Measurements from ENCODE around the gene ACAP3.
A peak's percentile ranks its signal among the peaks of the same experiment; 100 is the strongest.

The ACAP3 gene

DNA sequence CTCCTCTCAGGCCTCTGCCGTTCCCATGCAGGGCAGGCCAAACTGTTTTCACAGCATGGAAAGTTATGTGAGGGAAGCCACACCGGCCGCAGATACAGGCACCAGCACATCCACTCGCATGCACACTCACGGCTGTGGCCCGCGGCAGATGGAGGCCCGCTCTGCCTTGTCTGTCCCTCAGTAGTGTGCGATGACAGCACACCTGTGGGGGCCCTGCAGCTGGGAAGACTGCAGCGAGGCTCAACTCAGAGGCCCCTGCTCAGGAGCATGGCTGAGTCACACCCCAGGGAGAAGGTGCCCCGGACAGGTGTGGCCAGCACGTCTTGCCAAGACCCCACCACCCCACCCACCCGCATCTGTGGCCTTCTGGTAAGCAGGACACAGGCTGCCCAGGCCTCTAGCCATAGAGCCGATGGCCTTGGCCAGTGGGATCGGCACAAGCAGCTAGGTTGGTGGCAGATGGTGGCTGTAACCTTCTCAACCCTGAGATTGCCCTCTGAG, 32.7 kb downstream of the ACAP3 start:
- Histone ChIP-seq H3K4me3 (ENCODE audit: low read depth, low read length) (no peak overlapping the region), H3K27me3 (no peaks in the 10 kb centered on the region), H3K9me3 (no peaks in the 10 kb centered on the region), H3K4me1 (no peaks in the 10 kb centered on the region), H3K36me3 (peaks cover 9% of the 10 kb centered on the region)
- TF ChIP-seq, protein P1, sequence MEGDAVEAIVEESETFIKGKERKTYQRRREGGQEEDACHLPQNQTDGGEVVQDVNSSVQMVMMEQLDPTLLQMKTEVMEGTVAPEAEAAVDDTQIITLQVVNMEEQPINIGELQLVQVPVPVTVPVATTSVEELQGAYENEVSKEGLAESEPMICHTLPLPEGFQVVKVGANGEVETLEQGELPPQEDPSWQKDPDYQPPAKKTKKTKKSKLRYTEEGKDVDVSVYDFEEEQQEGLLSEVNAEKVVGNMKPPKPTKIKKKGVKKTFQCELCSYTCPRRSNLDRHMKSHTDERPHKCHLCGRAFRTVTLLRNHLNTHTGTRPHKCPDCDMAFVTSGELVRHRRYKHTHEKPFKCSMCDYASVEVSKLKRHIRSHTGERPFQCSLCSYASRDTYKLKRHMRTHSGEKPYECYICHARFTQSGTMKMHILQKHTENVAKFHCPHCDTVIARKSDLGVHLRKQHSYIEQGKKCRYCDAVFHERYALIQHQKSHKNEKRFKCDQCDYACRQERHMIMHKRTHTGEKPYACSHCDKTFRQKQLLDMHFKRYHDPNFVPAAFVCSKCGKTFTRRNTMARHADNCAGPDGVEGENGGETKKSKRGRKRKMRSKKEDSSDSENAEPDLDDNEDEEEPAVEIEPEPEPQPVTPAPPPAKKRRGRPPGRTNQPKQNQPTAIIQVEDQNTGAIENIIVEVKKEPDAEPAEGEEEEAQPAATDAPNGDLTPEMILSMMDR (IDR thresholded peaks at IDR 0.05; ENCODE audit: low read depth, low read length), result no peak
- DNase-seq, result no peak

GRCh38 chr1:1274299-1274930, 33.3 kb downstream of the ACAP3 start:
- Histone ChIP-seq H3K27me3 (no peaks in the 10 kb centered on the region), H3K4me1 (no peaks in the 10 kb centered on the region), H3K36me3 (peaks cover 12% of the 10 kb centered on the region), H3K9me3 (no peaks in the 10 kb centered on the region), H3K4me3 (ENCODE audit: low read depth, low read length) (peak overlapping the region; percentile 62)
- DNase-seq, result no peak
- TF ChIP-seq, protein P1 (IDR thresholded peaks at IDR 0.05; ENCODE audit: low read depth, low read length), result no peak

- peak; percentile 96 for DNase-seq
- Histone ChIP-seq H3K36me3 (peaks cover 12% of the 10 kb centered on the region), H3K27me3 (no peaks in the 10 kb centered on the region), H3K4me3 (ENCODE audit: low read depth, low read length) (peak within 1 kb of the TSS; percentile 94), H3K9me3 (no peaks in the 10 kb centered on the region), H3K4me1 (no peaks in the 10 kb centered on the region)
- TF ChIP-seq, protein P1 (IDR thresholded peaks at IDR 0.05; ENCODE audit: low read depth, low read length), result no peak
Observed at GRCh38 chr1:1273512-1274298, 34.0 kb downstream of the ACAP3 start, which contains the start of gene UBE2J2. TSS of gene UBE2J2 (minus strand) at chr1:1273854. CDS start at chr1:1267992, 5,862 bp downstream.

DNA sequence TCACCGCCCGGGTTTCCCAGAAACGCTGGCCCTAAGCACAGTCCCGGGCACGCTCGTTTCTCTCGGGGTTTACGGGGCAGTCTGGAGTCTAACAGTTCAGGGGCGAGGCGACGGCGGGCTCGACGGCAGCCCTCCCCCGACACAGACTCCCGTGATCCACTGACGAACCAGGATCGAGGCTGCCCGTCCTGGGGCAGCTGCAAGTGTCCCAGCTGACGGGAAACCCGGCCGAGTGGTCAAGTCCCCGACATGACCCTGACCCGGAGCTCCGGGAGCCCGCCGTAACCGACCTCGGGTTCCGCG, 34.6 kb downstream of the ACAP3 start:
- no peak for DNase-seq
- H3K4me3 ChIP-seq (ENCODE audit: low read depth, low read length), result peak overlapping the region; percentile 94
- no peaks in the 10 kb centered on the region for H3K4me1 ChIP-seq

GRCh38 chr1:1272341-1273208, 35.2 kb downstream of the ACAP3 start:
- Histone ChIP-seq H3K9me3 (no peaks in the 10 kb centered on the region), H3K36me3 (peaks cover 23% of the 10 kb centered on the region), H3K4me1 (no peaks in the 10 kb centered on the region), H3K27me3 (no peaks in the 10 kb centered on the region), H3K4me3 (ENCODE audit: low read depth, low read length) (peak overlapping the region; percentile 94)
- no peak for DNase-seq
- TF ChIP-seq, protein P1 (IDR thresholded peaks at IDR 0.05; ENCODE audit: low read depth, low read length), result no peak

More for the DNA sequence above, 34.6 kb downstream of the ACAP3 start:
- H3K9me3 ChIP-seq, result no peaks in the 10 kb centered on the region
- peaks cover 17% of the 10 kb centered on the region for H3K36me3 ChIP-seq
- H3K27me3 ChIP-seq, result no peaks in the 10 kb centered on the region
- TF ChIP-seq, protein P1 (IDR thresholded peaks at IDR 0.05; ENCODE audit: low read depth, low read length), result no peak
